AG09309 (cell line): ENCODE data around the gene A2M.
"Not testable (repeated sequence)": the region's sequence is repeated elsewhere in the genome, so short reads cannot be mapped to it uniquely, and the experiment has no call there.

Source experiments
- DNase-seq: peaks from one replicate; pipeline ENCODE4 v3.0.0-alpha.2; 2010; ENCODE audit warnings: low read depth
- H3K4me3 ChIP-seq: 2 replicates; pipeline ENCODE4 v1.5.1; 2011; ENCODE audit warnings: mild to moderate bottlenecking, low read depth, low read length, moderate library complexity; ENCODE audit not compliant: control insufficient read depth
- TF ChIP-seq, protein P1 (sequence below): IDR thresholded peaks from 2 replicates; pipeline ENCODE4 v1.5.1; 2011; ENCODE audit warnings: mild to moderate bottlenecking, low read depth, low read length, inconsistent platforms; ENCODE audit not compliant: insufficient read depth, control insufficient read depth; ENCODE audit errors: missing control alignments

A2M gene

DNA sequence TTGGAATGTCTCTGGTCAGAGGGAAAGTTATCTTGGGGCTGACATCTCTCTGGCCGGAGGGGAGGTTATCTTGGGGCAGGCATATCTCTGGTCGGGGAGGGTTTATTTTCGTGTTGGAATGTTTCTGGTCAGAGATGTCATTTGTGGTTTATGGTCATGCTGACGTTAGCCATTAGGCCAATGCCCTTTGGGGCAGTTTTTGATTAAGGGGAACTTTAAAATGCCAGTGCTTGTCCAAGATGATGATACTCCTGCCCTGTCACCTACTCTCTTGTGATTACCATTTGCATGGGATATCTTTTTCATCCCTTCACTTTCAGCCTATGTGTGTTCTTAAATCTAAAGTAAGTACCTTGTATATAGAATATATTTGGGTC, 29.0 kb upstream of the A2M start:
- DNase-seq, result no peak

DNA sequence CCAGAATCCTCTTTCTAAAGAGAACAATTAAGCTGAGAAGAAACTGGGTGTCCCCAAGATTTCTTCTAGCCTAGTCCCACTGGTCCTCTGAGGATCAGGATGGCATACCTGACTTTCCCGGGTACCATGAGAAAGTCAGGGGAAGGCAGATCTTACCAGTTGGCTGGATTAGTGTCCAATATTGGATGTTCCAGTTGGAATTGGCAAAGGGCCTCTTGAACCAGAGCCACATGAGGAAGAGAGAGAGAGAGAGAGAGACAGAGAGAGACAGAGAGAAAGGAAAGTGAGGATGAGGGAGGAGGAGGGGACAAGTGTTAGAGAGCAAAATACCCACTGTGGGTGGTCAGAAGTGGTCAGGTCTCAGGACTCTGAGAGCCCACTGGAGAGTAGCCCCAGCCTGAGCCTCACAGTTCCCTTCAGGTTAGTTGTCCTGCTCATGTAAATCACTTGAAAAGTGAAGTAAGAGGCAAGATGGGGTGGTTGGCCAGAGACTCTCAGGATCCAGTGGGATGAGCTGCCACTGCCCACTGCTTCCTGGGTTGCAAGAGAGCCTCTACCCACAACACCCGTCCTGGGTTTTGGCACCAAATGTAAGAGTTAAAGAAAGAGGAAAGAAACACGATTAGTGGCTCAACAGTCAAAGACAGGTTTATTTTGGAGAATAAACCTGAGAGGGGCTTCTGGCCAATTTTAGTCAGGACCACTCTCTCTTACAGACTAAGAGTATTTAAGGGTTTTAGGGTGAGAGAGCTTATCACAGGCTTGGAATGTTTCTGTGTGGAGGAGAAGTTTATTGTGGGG, 28.4 kb upstream of the A2M start:
- TF ChIP-seq, protein P1, sequence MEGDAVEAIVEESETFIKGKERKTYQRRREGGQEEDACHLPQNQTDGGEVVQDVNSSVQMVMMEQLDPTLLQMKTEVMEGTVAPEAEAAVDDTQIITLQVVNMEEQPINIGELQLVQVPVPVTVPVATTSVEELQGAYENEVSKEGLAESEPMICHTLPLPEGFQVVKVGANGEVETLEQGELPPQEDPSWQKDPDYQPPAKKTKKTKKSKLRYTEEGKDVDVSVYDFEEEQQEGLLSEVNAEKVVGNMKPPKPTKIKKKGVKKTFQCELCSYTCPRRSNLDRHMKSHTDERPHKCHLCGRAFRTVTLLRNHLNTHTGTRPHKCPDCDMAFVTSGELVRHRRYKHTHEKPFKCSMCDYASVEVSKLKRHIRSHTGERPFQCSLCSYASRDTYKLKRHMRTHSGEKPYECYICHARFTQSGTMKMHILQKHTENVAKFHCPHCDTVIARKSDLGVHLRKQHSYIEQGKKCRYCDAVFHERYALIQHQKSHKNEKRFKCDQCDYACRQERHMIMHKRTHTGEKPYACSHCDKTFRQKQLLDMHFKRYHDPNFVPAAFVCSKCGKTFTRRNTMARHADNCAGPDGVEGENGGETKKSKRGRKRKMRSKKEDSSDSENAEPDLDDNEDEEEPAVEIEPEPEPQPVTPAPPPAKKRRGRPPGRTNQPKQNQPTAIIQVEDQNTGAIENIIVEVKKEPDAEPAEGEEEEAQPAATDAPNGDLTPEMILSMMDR, result no peak
- DNase-seq, result no peak
- H3K4me3 ChIP-seq, result no peak overlapping the region

More for the DNA sequence above, 29.0 kb upstream of the A2M start:
- no peak overlapping the region for H3K4me3 ChIP-seq
- TF ChIP-seq, protein P1, result no peak

DNA sequence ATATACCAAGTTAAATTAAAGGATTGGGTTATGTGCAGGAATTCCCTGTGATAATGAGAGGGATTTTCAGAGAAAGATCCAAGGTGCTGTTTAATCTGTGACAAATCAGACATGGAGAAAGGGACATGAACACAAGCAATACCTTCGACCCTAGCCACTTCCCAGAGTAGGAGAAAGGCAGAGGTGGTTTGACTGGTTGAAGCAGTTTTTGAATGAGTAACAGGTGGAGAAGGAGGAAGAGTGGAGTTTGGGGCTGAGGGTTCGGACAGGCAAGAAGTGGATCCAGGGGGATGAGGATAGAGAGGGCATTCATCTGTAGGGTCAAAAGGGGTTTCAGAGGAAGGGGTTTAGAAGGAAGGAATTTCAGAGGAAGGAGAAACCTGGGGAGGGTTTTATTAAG, 27.4 kb upstream of the A2M start:
- TF ChIP-seq, protein P1, result no peak
- H3K4me3 ChIP-seq, result no peak overlapping the region
- no peak for DNase-seq

DNA sequence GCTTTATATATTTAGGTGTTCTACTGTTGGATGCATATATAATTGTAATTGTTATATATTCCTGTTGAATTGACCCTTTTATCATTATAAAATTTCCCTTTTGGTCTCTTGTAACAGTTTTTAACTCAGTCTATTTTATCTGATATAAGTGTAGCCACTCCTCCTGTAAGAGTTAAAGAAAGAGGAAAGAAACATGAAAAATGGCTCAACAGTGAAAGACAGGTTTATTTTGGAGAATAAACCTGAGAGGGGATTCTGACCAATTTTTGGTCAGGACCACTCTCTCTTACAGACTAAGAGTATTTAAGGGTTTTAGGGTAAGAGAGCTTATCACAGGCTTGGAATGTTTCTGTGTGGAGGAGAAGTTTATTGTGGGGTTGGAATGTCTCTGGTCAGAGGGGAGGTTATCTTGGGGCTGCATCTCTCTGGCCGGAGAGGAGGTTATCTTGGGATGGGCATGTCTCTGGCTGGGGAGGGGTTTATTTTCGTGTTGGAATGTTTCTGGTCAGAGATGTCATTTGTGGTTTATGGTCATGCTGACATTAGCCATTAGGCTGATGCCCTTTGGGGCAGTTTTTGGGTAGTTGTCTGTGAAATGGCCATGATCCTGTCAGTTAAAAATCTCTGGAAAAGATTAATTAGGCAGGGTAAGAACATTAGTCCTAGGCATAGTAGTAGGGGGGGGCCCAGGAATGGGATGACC, 24.0 kb upstream of the A2M start:
- not testable (repeated sequence) for H3K4me3 ChIP-seq, DNase-seq

DNA sequence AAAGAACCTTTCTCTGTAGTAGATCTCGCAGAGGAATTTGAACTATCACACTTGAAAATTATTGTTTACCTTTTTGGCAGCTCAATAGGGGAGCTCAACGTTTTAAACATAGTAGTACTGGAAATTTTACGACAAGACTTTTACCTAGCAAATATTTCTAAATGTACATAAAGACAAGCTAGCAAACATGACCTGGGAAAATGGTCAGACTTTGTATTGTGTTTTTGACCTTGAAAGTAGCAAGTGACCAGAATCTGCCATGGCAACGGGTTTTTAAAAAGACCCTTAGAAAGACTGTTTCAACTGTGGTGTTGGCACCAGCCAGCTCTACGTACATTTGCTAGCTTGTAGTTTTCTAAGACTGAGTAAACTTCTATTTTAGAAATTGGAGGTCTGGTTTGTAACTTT, 20.2 kb upstream of the A2M start:
- H3K4me3 ChIP-seq, result no peak overlapping the region
- TF ChIP-seq, protein P1, result no peak
- no peak for DNase-seq

DNA sequence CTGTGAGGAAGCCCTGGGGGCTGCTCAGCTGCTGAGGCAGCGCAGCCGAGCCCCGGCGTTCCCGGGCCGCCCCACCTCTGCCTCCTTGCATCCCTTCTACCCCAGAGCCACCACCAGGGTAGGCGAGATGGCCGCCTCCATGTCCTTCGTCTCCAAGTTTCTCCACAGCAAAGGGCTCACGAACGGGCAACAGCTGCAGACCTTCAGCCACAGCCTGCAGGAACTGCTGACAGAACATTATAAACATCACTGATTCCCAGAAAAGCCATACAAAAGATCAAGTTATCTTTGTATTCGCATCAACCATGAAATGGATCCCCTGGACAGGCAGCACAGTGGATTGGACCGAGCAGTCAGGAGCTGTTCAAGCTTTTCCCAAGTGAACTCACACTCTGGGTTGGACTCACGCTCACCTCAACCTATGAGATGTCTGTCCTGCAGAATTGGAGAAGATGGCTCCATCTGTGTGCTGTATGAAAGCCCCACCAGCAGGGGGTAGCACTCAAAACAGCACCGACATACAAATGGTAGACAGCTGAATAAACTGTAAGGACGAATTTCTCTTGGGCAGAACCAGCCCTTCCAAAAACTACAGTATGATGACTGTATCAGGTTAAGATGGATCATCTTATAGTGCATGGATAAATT, 19.4 kb upstream of the A2M start:
- no peak overlapping the region for H3K4me3 ChIP-seq
- TF ChIP-seq, protein P1, result no peak
- no peak for DNase-seq
